ENCODE measurements around the gene CRYGN. TPM values are rescaled to one million over a fixed set of nuclear protein-coding genes. Genes with fewer than 3 reads are reported as not detected.

The CRYGN gene
- total and polyA plus RNA-seq, 2 donors (not counting 1 experiment from before 2014, with no cell fraction given): 0.07 to 0.50 TPM

- Histone ChIP-seq H3K4me3 (replicated peaks in 1 of 4; ENCODE audit: control extremely low read depth in 1 of 4, insufficient read depth in 1 of 4, low read depth in 3 of 4, low read length in 4 of 4) (no peak overlapping the region), H3K27ac (ENCODE audit: insufficient read depth, low read length) (no peak overlapping the region), H3K36me3 (ENCODE audit: control insufficient read depth, insufficient read depth, low read length) (no peaks in the 10 kb centered on the region), H3K79me2 (ENCODE audit: control insufficient read depth, insufficient read depth, low read length) (no peaks in the 10 kb centered on the region), H3K9me3 (ENCODE audit: control insufficient read depth, insufficient read depth, low read depth, low read length) (no peaks in the 10 kb centered on the region), H3K9ac (ENCODE audit: insufficient read depth, low read length) (no peak overlapping the region), H3K4me1 (ENCODE audit: control insufficient read depth, extremely low read depth, insufficient read depth, low read length) (no peaks in the 10 kb centered on the region), H3K27me3 (ENCODE audit: control insufficient read depth, insufficient read depth, low read length) (peaks cover 7% of the 10 kb centered on the region), H4K20me1 (ENCODE audit: control insufficient read depth, extremely low read depth, insufficient read depth, low read length) (no peaks in the 10 kb centered on the region), H2AFZ (ENCODE audit: low read length) (no peak overlapping the region), H3K4me2 (ENCODE audit: extremely low read depth, insufficient read depth, low read length) (no peak overlapping the region)
- TF ChIP-seq EZH2 (IDR thresholded peaks at IDR 0.05; ENCODE audit: low read length, missing control alignments) (no peak), CTCF (conservative IDR thresholded peaks at IDR 0.05 in 1 of 2, IDR thresholded peaks at IDR 0.05 in 1 of 2; ENCODE audit: low read depth in 1 of 2, low read length in 2 of 2) (no peak)
- no peak for DNase-seq (ENCODE audit: low read depth in 2 of 2)
Observed at GRCh38 chr7:151393031-151393977, 46.6 kb downstream of the CRYGN start.

- Histone ChIP-seq H3K4me2 (ENCODE audit: extremely low read depth, insufficient read depth, low read length) (no peak overlapping the region), H2AFZ (ENCODE audit: low read length) (no peak overlapping the region), H3K9ac (ENCODE audit: insufficient read depth, low read length) (no peak overlapping the region), H4K20me1 (ENCODE audit: control insufficient read depth, extremely low read depth, insufficient read depth, low read length) (no peaks in the 10 kb centered on the region), H3K4me3 (replicated peaks in 1 of 4; ENCODE audit: control extremely low read depth in 1 of 4, insufficient read depth in 1 of 4, low read depth in 3 of 4, low read length in 4 of 4) (no peak overlapping the region), H3K4me1 (ENCODE audit: control insufficient read depth, extremely low read depth, insufficient read depth, low read length) (no peaks in the 10 kb centered on the region), H3K27me3 (ENCODE audit: control insufficient read depth, insufficient read depth, low read length) (peaks cover 7% of the 10 kb centered on the region), H3K79me2 (ENCODE audit: control insufficient read depth, insufficient read depth, low read length) (no peaks in the 10 kb centered on the region), H3K27ac (ENCODE audit: insufficient read depth, low read length) (no peak overlapping the region), H3K36me3 (ENCODE audit: control insufficient read depth, insufficient read depth, low read length) (no peaks in the 10 kb centered on the region), H3K9me3 (ENCODE audit: control insufficient read depth, insufficient read depth, low read depth, low read length) (no peaks in the 10 kb centered on the region)
- DNase-seq (ENCODE audit: low read depth in 2 of 2): no peak
- TF ChIP-seq CTCF (conservative IDR thresholded peaks at IDR 0.05 in 1 of 2, IDR thresholded peaks at IDR 0.05 in 1 of 2; ENCODE audit: low read depth in 1 of 2, low read length in 2 of 2) (no peak), EZH2 (IDR thresholded peaks at IDR 0.05; ENCODE audit: low read length, missing control alignments) (no peak)
Observed at GRCh38 chr7:151392426-151392825, 47.5 kb downstream of the CRYGN start.

GRCh38 chr7:151392002-151392401, 47.9 kb downstream of the CRYGN start:
- no peaks in the 10 kb centered on the region for H4K20me1 ChIP-seq (ENCODE audit: control insufficient read depth, extremely low read depth, insufficient read depth, low read length)
- no peak for DNase-seq (ENCODE audit: low read depth in 2 of 2)
- TF ChIP-seq CTCF (conservative IDR thresholded peaks at IDR 0.05 in 1 of 2, IDR thresholded peaks at IDR 0.05 in 1 of 2; ENCODE audit: low read depth in 1 of 2, low read length in 2 of 2): no peak
- no peak for TF ChIP-seq EZH2 (IDR thresholded peaks at IDR 0.05; ENCODE audit: low read length, missing control alignments)
- no peaks in the 10 kb centered on the region for H3K36me3 ChIP-seq (ENCODE audit: control insufficient read depth, insufficient read depth, low read length)
- H3K27ac ChIP-seq (ENCODE audit: insufficient read depth, low read length): no peak overlapping the region
- no peak overlapping the region for H3K9ac ChIP-seq (ENCODE audit: insufficient read depth, low read length)
- no peaks in the 10 kb centered on the region for H3K4me1 ChIP-seq (ENCODE audit: control insufficient read depth, extremely low read depth, insufficient read depth, low read length)
- no peak overlapping the region for H2AFZ ChIP-seq (ENCODE audit: low read length)
- no peaks in the 10 kb centered on the region for H3K79me2 ChIP-seq (ENCODE audit: control insufficient read depth, insufficient read depth, low read length)
- H3K4me3 ChIP-seq (replicated peaks in 1 of 4; ENCODE audit: control extremely low read depth in 1 of 4, insufficient read depth in 1 of 4, low read depth in 3 of 4, low read length in 4 of 4): no peak overlapping the region
- H3K9me3 ChIP-seq (ENCODE audit: control insufficient read depth, insufficient read depth, low read depth, low read length): no peaks in the 10 kb centered on the region
- no peak overlapping the region for H3K4me2 ChIP-seq (ENCODE audit: extremely low read depth, insufficient read depth, low read length)
- peaks cover 7% of the 10 kb centered on the region for H3K27me3 ChIP-seq (ENCODE audit: control insufficient read depth, insufficient read depth, low read length)
